Stimulated activated CD4-positive, alpha-beta T cell treated with anti-CD3 and anti-CD28 coated beads, Interleukin-1b, Interleukin-23, amount 100 ng/mL, for 24 hours (primary cell): ENCODE data around the gene RFLNA.

Source experiments
- DNase-seq, 4 experiments: peaks; one replicate each; pipeline ENCODE4 v3.0.0-alpha.2; 2020; ENCODE audit warnings: low read depth in 4 of 4, low spot score in 1 of 4

Gene RFLNA

DNA sequence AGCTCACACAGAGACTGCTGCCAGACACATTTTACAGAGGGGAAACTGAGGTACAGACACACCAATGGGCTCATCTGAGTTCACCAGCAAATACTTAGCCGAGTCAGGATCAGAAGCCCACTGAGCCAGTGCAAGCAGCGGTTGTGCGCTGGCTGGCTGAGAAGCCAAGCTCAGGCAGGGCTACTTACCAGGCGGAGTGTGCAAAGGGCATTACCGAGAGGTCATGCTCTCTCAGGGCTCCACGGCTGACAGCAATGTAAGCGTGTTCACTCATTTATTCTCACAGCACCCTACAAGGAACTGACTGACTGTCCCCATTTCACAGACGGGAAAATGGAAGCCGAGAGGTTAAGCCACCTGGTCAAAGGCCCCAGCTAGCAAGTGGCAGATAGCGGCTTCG is 63.7 kb downstream of the RFLNA start:
- no peak for DNase-seq

- DNase-seq: no peak
Observed at GRCh38 chr12:124359671-124360581, 65.0 kb downstream of the RFLNA start.

DNA sequence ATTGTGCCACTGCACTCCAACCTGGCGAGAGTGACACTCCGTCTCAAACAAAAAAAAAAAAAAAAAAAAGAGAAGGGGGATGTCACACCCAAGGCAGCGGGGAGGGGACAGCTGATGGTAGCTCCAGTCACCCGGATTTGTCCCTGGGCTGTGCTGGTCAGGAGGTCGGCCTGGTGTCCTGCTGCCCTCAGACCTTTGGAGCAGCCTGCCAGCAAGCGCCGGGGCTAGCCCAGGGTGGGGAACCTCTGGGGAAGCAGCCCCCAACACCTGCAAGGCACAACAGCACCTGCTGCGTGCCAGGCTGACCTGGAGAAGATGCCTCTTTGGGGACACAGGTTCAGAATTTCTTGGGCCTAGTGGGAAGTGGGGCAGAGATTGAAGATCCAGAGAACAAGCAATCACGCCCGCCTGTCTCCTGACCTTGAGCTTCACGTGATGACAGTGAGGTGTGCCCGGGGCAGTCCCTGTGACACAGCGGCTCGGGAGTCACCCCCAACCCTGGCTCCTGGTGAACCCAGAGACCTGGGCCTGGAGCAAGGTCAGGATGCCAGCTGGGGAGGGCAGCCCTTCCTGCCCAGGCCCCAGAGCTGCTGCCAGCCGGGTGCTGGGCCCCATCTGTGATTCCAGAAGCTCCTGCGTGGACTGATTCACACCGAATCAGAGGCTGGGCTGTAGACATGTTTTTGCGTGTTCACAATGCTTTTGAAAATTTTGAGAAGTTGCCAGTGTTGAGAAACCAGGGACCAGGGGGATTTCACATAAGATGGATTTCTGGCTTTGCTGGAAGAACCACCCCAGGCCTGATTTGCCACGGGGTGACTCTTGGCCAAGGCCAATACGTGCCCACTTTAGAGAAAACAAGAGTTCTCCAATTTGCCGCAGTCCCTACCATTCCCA is 66.4 kb downstream of the RFLNA start:
- DNase-seq: no peak

GRCh38 chr12:124361996-124362395 is 67.1 kb downstream of the RFLNA start:
- no peak for DNase-seq

DNA sequence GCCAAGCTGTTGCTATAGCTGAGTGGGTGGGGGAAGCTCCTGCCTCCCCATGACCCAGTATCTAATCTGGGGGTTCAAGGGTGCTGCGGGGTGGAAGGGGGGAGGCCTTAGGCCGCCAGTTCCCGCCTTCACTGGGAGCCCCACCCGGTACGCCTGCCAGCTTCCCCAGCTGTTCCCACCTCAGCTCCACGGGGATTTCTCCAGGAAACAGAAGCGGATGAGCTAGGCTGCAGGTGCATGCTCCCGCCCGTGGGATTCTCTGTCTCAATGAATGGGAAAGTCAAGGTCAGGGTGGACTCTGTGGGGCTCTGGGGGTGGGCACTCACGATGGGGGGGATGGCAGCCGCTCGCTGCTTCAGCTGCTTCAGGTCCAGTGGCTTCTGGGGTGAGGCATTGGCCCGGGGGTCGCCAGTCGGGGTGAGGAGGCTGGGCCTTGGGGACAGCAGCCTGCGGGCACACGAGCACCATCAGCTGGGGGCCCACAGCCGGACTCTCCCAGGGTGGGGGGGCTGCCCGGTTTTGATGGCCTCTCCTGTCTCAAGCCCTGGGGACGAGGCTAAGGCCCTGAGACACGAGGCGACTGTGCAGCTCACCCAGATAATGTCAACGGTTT is 68.6 kb downstream of the RFLNA start:
- DNase-seq: no peak

- DNase-seq: no peak
Observed at GRCh38 chr12:124364543-124364942, 69.7 kb downstream of the RFLNA start.
